ENCODE measurements around the gene E2F2. TPM values are rescaled to one million over a fixed set of nuclear protein-coding genes. Genes with fewer than 3 reads are reported as not detected.

The E2F2 gene
- total and polyA plus RNA-seq, 2 of the 13 experiments (the other 11 are each of a cell fraction or from before 2014, with no cell fraction given): 0.65 to 6.6 TPM

- 0 out of 2 replicates have a peak, but pooled peaks have one; percentile 18 for TF ChIP-seq JUND (CRISPR knock-in tag; IDR thresholded peaks at IDR 0.05)
- no peak; the same call in 1 of the 2 replicates for TF ChIP-seq POGZ (CRISPR knock-in tag; IDR thresholded peaks at IDR 0.05)
- TF ChIP-seq GATAD1 (CRISPR knock-in tag; IDR thresholded peaks at IDR 0.05): peak; percentile 53; the same call in 1 of the 2 replicates
- TF ChIP-seq RFX5 (IDR thresholded peaks at IDR 0.05; ENCODE audit: low read depth, low read length): peak; percentile 74
- TF ChIP-seq, protein P1, sequence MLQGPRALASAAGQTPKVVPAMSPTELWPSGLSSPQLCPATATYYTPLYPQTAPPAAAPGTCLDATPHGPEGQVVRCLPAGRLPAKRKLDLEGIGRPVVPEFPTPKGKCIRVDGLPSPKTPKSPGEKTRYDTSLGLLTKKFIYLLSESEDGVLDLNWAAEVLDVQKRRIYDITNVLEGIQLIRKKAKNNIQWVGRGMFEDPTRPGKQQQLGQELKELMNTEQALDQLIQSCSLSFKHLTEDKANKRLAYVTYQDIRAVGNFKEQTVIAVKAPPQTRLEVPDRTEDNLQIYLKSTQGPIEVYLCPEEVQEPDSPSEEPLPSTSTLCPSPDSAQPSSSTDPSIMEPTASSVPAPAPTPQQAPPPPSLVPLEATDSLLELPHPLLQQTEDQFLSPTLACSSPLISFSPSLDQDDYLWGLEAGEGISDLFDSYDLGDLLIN (CRISPR knock-in tag; IDR thresholded peaks at IDR 0.05; ENCODE audit: borderline replicate concordance): 0 out of 2 replicates have a peak, but pooled peaks have one; percentile 47
- peak; percentile 90 for TF ChIP-seq ZNF121 (CRISPR knock-in tag; IDR thresholded peaks at IDR 0.05)
- TF ChIP-seq ISL2 (CRISPR knock-in tag; IDR thresholded peaks at IDR 0.05): peak; percentile 76
- TF ChIP-seq ELK4 (CRISPR knock-in tag; IDR thresholded peaks at IDR 0.05; ENCODE audit: borderline replicate concordance): no peak
- no peak for TF ChIP-seq ZFP36L2 (CRISPR knock-in tag; IDR thresholded peaks at IDR 0.05)
- TF ChIP-seq AKNA (CRISPR knock-in tag; IDR thresholded peaks at IDR 0.05; ENCODE audit: borderline replicate concordance): no peak
- TF ChIP-seq WIZ (CRISPR knock-in tag; IDR thresholded peaks at IDR 0.05): no peak
- TF ChIP-seq SOX5 (CRISPR knock-in tag; IDR thresholded peaks at IDR 0.05; ENCODE audit: borderline replicate concordance): peak; percentile 89
Observed at GRCh38 chr1:23562137-23562876, 31.3 kb upstream of the E2F2 start (continued).

Data from HepG2 (cell line).